A549 (cell line): ENCODE measurements around the gene RIN3.

ENCODE experiments used
- CTCF ChIP-seq: fragments of >200 bp; sonication (Bioruptor Twin); formaldehyde crosslinking; IDR thresholded peaks from 3 replicates; pipeline ENCODE4 v1.5.1; 2016
- JUN ChIP-seq, 2 experiments: fragments of >200 bp; sonication (Bioruptor Twin); formaldehyde crosslinking; IDR thresholded peaks; 2 replicates in 1 of 2; 3 replicates in 1 of 2; pipeline ENCODE4 v1.6.1; 2016 to 2017
- MAZ ChIP-seq: fragments of 150-350 bp; IDR thresholded peaks from 2 replicates; pipeline ENCODE4 v1.6.1; 2014; ENCODE audit warnings: antibody characterized with exemption, low read depth, low read length, borderline replicate concordance
- TF ChIP-seq, protein P1 (sequence below): fragments of 450-650 bp; IDR thresholded peaks from 2 replicates; pipeline ENCODE4 v1.6.1; 2014; ENCODE audit warnings: antibody characterized with exemption
- TF ChIP-seq, protein P2 (sequence below): fragments of 150-350 bp; IDR thresholded peaks from 2 replicates; pipeline ENCODE4 v1.6.1; 2014; ENCODE audit warnings: low read depth, mild to moderate bottlenecking, low read length

GRCh38 chr14:92675421-92675820 is 161.8 kb downstream of the RIN3 start:
- TF ChIP-seq CTCF (no peak), MAZ (no peak), JUN (IDR thresholded peaks at IDR 0.05) (no peak)
- TF ChIP-seq, protein P1, sequence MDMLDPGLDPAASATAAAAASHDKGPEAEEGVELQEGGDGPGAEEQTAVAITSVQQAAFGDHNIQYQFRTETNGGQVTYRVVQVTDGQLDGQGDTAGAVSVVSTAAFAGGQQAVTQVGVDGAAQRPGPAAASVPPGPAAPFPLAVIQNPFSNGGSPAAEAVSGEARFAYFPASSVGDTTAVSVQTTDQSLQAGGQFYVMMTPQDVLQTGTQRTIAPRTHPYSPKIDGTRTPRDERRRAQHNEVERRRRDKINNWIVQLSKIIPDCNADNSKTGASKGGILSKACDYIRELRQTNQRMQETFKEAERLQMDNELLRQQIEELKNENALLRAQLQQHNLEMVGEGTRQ = no peak
- TF ChIP-seq, protein P2, sequence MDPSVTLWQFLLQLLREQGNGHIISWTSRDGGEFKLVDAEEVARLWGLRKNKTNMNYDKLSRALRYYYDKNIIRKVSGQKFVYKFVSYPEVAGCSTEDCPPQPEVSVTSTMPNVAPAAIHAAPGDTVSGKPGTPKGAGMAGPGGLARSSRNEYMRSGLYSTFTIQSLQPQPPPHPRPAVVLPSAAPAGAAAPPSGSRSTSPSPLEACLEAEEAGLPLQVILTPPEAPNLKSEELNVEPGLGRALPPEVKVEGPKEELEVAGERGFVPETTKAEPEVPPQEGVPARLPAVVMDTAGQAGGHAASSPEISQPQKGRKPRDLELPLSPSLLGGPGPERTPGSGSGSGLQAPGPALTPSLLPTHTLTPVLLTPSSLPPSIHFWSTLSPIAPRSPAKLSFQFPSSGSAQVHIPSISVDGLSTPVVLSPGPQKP = no peak
